ENCODE data around the gene CFAP299.
A peak's percentile ranks its signal among the peaks of the same experiment; 100 is the strongest.
"Not testable (repeated sequence)": the region's sequence is repeated elsewhere in the genome, so short reads cannot be mapped to it uniquely, and the experiment has no call there.

CFAP299 gene

DNA sequence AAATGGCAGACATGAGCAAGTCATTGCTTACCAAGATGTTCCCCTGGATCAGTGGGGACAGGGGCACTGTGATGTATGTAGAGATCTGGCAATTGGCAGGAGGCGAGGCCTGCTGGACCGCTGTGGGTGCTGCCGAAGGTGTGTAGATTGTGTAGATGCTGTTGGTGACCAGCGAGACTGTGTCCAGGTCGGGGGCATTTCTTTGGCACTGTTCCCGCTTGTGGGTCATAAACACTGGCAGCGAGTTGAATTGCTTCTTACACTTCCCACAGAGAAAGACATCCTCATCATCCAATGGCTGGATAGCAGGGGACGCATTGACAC is 52.7 kb downstream of the CFAP299 start:
- DNase-seq (ENCODE audit: low spot score), result no peak

DNA sequence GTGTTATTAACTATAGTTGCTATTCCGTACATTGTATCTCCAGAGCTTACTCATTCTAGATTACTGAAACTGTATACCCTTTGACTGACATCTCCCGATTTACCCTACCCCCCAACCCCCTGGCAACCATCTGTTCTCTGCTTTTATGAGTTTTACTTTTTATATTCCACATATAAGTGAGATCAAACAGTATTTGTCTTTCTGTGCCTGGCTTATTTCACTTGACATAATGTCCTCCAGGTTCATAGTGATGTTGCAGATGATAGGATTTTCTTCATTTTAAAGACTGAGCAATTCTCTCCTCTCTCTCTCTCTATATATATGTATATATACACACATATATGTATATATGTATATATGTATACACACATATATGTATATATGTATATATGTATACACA is 54.6 kb downstream of the CFAP299 start:
- no peak for DNase-seq (ENCODE audit: low spot score)

DNA sequence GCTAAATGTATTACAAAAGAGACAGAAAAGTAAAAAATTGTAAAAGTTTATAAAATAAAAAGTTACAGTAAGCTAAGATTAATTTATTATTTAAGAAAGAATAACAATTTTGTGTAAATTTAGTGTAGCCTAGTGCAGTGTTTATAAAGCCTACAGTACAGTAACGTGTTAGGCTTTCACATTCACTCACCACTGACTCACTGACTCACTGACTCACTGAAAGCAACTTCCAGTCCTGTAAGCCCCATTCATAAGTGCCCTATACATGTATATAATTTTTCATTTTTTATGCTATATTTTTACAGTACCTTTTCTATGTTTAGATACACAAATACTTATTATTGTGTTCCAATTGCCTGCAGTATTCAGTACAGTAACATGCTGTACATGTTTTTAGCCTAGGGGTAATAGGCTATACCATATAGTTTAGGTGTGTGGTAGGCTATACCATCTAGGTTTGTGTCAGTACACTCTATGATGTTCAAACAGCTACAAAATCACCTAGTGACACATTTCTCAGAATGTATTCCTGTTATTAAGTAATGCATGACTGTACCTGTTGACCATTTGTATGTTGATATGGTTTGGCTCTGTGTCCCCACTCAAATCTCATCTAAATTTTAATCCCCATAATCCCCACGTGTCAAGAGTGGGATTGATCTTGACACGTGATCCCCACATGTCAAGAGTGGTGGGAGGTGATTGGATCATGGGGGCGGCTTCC is 57.9 kb downstream of the CFAP299 start:
- DNase-seq (ENCODE audit: low spot score), result no peak

DNA sequence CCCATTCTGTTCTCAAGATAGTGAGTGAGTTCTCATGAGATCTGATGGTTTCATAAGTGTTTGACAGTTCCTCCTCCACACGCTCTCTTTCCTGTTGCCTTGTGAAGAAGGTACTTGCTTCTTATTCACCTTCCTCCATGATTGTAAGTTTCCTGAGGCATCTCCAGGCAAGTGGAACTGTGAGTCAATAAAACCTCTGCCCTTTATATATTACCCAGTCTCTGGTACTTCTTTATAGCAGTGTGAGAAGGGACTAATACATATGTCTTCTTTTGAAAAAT is 58.4 kb downstream of the CFAP299 start:
- DNase-seq (ENCODE audit: low spot score), result no peak

DNA sequence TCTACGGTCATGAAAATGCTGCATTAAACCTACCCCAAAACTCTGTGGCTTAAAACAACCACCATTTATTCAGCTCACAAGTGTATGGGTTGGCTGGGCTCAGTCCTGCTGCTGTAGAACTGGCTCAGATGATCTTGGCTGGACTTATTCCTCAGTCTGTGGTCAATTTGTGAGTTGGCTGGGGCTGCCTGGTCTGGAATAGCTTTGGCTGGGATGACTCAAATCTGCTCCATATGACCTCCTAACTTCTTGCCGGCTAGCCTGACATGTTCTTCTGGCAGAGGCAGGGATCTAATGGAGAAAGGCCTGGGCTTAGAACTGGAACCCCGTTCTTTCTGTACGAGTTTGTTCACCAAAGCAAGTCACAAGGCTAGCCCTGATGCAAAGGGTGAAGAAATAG is 71.7 kb downstream of the CFAP299 start:
- peak; percentile 88 for DNase-seq (ENCODE audit: low spot score)

DNA sequence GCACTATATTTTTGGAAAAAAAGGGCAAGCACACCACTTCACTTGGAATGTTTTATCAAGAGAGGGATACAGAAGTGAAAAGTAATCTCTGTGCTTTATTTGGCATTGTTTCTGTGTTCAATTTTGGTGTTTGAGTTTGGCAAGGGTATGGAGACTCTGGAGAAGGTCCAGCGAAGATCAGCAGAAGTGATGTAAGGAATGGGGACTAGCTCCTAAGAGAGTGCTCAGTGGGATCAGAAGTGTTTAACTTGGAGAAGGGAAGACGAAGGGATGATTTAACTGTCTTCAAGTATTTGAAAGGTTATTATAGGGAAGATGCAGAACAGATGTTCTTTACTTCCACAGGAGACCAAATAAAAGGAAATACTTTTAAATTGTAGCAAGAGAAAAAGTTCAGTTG is 74.3 kb downstream of the CFAP299 start:
- no peak for DNase-seq (ENCODE audit: low spot score)

DNA sequence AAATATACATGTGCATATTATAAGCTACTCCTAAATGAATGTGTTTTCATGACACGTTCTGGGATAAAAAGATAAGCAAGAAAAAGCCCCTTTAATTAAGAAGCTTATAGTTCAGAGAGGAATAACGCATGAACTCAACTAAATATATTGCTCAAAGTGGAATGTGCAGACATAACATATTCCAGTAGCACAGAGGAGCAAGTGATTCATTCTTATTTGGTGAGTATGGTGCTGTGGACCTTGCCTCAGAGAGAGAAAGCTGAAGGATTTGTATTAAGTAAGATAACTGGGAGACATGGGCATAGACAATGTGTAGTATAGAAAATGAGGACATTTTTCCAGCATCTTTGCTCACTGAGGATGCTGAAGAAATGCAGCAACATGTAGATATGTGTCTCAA is 76.8 kb downstream of the CFAP299 start:
- no peak for DNase-seq (ENCODE audit: low spot score)

DNA sequence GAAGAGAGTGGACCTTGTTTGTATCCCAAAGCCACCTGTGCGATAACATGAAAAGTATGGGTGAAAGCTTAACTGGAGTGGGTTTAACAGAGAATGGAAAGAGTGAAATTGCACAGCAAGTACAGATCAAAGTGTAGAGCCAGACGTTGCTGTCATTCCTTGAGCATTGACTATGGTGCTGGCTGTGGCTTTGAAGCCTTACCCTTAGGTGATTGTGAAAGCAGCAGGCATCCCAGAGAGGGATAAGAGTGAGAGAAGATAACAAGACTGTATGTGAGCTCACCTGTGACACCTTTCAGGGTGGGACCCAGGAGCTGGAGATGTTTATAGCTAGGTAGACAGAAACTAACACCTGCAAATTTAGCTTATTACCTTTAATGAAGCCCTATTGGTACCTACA is 77.6 kb downstream of the CFAP299 start:
- DNase-seq (ENCODE audit: low spot score), result no peak

DNA sequence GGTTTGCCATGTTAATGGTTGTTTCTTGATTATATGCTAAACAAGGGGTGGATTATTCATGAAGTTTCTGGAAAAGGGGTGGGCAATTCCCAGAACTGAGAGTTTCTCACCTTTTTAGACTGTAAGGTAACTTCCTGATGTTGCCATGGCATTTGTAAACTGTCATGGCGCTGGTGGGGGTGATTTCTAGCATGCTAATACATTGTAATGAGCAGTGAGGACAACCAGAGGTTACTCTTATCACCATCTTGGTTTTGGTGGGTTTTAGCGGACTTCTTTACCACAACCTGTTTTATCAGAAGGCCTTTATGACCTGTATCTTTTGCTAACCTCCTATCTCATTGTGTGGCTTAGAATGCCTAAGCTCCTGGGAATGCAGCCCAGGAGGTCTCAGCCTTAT is 81.5 kb downstream of the CFAP299 start:
- no peak for DNase-seq (ENCODE audit: low spot score)

DNA sequence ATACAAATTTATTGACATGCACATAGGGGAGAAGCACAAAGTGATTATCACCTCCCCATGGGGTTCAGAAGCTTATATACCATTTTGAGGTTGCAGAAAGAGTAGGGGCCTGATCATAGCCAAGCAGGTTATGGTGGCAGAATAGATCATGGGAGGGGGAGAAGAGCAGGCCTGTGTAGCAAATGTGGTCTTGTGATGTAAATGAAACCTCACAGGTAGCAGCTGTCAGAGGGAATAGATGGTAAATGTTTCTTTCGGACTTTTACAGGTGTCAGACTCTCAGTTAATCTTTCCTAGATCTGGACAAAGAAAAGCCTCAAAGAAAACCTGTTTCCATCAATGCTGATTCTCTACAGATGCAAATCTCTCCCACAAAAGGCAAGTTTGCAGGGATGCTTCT is 84.4 kb downstream of the CFAP299 start:
- DNase-seq (ENCODE audit: low spot score), result no peak

DNA sequence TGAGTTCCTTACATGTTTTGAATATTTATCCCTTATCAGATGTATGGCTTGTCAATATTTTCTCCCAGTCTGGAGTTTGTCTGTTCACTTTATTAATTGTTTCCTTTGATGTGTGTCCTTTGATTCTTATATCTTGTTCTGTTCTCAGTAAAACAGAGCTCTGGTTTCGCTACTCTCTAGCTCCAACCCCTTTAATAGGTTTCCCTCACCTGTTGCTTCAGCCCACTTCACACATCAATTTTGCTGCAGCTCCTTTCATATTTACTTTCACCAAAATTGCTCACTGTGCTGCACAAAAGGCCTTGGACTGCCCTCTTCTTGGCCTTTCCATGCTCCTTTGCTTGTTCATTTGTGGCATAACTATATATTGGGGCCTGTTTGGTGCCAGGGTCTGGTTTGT is 85.1 kb downstream of the CFAP299 start:
- DNase-seq (ENCODE audit: low spot score), result no peak

DNA sequence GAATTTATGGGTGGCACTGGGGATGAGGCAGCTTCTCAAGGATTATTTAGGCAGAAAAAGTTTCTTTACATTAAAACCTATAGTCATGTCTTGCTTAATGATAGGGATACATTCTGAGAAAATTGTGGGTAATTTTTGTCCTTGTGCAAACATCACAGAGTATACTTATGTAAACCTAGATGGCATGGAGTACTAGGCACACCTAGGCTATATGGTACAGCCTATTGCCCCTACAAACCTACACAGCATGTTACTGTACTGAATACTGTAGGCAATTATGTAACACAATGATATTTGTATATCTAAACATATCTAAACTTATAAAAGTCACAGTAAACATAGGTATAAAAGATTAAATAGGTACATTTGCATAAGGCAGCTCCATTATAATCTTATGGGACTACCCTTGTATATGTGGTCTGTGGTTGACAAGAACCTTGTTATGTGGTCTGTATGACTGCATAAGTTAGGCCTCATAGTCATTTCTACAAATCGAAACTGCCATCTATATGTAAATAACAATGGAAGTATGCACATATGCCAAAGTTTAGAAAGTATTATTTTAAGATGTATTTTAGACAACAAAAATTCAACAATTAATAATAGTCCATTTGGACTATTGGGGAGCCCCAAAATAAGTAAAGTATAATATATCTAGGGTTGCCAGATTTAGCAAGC is 87.3 kb downstream of the CFAP299 start:
- no peak for DNase-seq (ENCODE audit: low spot score)

DNA sequence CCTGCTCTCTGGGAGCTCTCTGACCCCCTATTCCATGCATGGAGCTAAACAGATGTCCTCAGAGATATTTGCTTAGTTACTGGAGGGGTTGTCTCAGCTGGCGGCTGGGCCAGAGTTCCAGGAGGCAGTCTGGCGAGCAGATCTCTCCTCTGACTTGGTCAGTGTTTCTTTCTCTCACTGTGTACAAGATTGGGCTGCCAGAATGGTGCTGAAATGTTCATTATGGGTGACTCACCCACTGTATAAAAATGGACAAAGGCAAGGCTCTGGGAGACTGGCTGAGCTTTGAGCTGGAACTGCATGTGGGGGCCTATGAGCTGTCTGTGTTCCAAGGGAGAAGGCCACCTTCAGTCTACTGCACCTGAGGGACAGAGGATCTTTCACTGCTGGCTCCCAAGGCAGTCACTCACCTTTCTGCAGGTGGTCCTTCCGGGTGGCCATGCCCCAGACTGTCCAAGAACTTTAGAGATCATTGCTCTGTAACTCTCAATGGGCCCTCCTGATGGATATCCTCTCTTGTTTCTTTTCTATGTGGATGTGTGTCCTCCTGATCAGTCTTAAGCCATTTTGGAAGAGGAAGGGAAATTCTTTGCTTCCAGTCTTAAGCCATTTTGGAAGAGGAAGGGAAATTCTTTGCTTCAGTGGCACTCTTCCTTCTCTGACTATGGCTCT is 88.2 kb downstream of the CFAP299 start:
- no peak for DNase-seq (ENCODE audit: low spot score)

DNA sequence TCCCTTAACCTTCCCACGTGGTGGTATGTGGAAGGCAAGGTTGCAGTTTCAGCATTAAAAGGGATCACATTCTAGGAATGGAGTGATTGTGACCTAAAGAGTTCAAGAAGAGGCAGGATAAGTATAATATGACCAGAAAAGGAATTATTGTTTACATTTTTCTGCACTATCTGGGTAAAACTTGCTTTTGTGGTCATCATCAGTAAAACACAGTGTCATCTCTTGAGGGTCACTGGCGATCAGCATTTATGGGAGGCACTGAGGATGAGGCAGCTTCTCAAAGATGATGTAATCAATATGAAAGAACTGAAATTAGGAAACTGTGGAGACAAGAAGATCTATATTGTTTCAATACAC is 88.7 kb downstream of the CFAP299 start:
- no peak for DNase-seq (ENCODE audit: low spot score)

DNA sequence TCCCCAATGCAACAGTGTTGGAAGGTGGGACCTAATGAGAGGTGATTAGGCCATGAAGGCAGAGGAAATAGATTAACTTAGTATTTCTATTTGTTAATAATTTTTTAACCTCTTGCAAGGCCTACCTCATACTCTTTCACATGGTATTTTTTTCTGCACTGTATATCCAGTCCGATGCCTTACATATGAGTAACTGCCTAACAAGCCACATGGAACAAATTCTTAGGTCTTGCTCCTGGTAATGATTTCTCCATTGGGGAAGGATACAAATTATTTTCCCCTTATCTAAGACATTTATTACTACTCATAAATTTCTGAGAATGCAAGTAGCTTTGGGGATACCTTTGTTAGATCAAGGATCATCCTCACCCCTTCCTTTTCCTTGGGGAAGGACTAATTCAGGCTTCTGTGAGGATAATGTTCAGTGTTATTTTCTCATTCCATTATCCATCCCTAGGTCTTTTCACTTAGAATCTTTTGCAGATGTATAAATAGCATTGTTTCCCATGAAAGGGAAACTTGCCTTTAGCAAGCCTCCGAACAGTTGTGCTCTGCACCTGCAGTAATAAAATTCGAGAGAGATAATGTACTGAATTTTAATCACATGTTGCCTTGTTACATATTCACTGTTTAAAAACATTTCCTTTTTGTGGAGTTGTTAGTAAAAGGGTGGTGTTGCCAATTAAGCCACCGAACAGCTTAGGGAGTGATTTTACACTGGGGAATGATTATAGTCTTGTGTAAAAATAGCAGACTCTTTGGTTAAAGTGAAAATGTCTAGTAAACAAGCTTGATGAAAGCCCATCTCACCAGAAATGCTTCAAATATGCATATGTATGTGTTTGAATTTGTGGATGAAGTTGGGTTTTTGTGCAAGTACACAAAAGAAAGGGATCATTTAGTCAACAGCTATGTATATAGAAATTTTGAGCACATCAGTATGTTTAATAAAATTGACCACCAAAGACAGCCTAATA is 89.9 kb downstream of the CFAP299 start:
- DNase-seq (ENCODE audit: low spot score), result no peak

DNA sequence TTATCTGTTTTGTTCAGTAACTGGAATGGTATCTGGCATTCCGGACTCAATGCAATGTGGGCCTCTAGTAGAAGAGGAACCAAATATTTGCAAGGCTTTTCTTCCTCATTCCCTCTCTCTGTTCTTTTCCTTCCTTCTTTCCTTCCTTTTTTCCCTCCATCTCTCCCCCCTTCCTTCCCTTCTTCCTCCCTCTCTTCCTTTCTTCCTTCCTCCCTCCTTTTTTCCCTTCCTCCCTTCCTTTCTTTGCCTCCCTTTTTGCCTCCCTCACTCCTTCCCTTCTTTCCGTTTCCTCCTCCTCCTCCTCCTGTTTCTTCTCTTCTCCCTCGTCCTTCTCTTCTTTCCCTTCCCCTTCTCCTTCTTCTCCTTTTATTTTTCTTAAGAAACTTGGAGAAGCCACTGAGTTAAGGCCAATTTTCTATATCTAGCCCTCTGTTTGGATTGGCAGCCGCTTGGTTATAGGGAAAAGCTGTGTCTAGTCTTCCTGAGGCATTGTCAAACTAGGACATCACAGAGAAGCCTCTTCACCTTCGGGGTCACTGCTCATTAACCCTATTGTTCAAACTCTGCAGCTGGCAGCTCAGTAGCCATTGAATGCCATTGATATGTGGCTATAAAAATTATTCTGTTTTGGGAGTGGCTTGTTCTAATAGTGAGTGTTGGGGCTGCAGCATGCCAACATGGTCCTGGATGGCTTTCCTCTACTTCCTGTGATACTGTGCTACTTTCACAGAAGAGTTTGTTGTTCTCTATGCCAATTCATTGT is 95.9 kb downstream of the CFAP299 start:
- DNase-seq (ENCODE audit: low spot score), result no peak

DNA sequence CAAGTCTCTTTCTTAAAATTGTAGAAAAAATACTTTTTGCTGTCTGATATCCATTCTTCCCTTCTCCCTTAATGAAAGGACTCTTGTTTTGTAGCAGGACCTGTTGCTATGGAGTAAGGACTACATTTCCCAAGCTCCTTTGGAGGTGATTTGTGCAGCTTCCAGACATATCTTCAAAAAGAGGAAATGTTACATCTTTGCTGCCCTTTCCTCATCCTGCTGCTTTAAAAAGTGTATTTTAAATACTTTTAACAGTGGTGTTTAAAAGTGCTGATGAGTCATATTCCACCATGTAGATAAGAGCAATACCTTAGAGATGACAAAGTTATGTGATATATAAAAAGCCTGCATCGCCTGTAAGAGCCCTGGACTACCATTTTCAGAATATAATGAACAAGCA is 98.7 kb downstream of the CFAP299 start:
- no peak for DNase-seq (ENCODE audit: low spot score)

DNA sequence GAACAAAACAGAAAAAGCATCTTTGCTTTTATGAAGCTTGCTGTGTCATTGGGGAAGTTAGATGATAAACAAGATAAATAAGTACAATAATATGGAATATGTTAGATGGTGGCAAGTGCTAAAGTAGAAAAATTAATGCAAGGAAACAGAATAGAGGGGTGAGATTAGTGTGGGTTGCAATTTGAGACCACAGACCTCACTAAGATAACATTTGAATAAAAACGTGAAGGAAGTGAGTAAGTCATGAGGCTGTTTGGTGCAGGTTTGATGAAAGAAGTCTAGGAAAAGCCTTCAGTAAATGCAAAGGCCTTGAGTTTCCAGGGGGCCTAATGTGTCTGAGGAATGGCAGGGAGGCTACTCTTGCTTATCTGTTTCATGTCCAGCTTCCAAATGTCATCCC is 102.5 kb downstream of the CFAP299 start:
- DNase-seq (ENCODE audit: low spot score), result no peak

DNA sequence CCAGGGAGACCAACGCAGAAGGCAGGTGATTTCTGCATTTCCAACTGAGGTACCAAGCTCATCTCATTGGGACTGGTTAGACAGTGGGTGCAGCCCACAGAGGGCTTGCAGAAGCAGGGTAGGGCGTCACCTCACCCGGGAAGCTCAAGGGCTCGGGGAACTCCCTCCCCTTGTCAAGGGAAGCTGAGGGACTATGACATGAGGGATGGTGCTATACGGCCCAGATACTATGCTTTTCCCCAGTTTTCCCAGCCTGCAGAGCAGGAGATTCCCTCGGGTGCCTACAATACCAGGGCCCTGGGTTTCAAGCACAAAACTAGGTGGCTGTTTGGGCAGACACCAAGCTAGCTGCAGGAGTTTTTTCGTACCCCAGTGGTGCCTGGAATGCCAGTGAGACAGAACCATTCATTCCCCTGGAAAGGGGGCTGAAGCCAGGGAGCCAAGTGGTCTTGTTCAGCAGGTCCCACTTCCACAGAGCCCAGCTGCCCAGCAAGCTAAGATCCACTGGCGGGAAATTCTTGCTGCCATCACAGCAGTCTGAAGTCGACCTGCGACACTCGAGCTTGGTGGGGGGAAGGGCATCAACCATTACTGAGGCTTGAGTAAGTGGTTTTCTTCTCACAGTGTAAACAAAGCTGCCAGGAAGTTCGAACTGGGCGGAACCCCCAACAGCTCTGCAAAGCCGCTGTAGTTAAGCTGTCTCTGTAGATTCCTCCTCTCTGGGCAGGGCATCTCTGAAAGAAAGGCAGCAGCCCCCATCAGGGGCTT is 103.9 kb downstream of the CFAP299 start:
- DNase-seq (ENCODE audit: low spot score), result not testable (repeated sequence)

DNA sequence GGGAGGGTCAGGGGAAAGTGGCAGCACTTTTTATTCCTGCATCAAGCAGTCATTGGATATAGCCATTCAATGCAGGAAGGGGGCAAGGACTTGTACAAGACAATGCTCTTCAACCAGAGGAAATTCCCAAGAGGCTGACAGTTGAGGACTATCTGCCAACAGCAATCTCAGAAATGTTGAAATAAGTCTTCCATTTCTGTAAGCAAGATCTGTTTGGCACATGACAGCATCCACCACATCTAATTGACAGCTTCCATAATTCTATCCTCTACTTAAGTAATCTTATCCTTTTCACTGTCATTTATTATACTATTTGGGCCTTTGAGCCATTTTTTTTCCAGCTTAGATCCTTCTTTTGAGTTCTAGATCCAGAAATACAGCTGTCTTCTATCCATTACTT is 110.7 kb downstream of the CFAP299 start:
- no peak for DNase-seq (ENCODE audit: low spot score)

DNA sequence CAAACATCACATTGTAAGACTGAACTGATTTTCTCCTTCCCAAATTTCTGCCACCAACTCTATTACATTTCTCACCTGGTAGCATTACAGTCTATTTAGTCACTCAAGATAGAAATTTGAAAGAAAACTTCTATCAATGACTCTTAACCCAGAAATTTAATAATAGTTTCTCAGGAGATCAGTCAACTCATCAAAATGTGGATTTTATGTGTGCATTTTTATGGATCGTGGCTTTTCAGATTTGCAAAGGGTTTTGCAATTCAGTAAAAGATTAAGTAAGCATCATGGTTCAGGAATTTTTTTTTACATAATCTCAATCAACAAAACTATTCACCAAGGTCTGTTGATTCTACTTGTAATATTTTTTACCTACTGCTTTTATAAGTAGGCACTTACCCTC is 111.1 kb downstream of the CFAP299 start:
- no peak for DNase-seq (ENCODE audit: low spot score)

Measured in cerebellar cortex (tissue), 1 donor.